Type B pancreatic cell (in vitro differentiated cells): ENCODE results near the gene REC114. TPM values are rescaled to one million over a fixed set of nuclear protein-coding genes. Genes with fewer than 3 reads are reported as not detected.
"Not testable (repeated sequence)": the region's sequence is repeated elsewhere in the genome, so short reads cannot be mapped to it uniquely, and the experiment has no call there.

Experiments used
- DNase-seq: peaks from one replicate; pipeline ENCODE4 v3.0.0; 2021; ENCODE audit warnings: mixed read lengths; ENCODE audit not compliant: unreplicated experiment; ENCODE audit errors: extremely low spot score
- H3K27ac Mint-ChIP-seq: 2 replicates; pipeline ENCODE4 v1.8.0; 2021; ENCODE audit warnings: mild to moderate bottlenecking, mixed read lengths
- H3K27me3 Mint-ChIP-seq: 2 replicates; pipeline ENCODE4 v1.8.0; 2021; ENCODE audit warnings: mixed read lengths
- H3K36me3 Mint-ChIP-seq: 2 replicates; pipeline ENCODE4 v1.8.0; 2021; ENCODE audit warnings: mixed read lengths
- H3K4me1 Mint-ChIP-seq: one replicate; pipeline ENCODE4 v1.8.0; 2021; ENCODE audit warnings: mixed read lengths; ENCODE audit not compliant: unreplicated experiment
- H3K4me3 Mint-ChIP-seq: 2 replicates; pipeline ENCODE4 v1.8.0; 2021; ENCODE audit warnings: mild to moderate bottlenecking, mixed read lengths
- H3K9me3 Mint-ChIP-seq: 2 replicates; pipeline ENCODE4 v1.8.0; 2021; ENCODE audit warnings: mixed read lengths
- total RNA-seq: library from RNA; stranded (reverse); gene quantifications from 2 replicates; pipeline ENCODE4 v1.2.1, GENCODE V29; 2021; ENCODE audit warnings: low replicate concordance
- TF ChIP-seq, protein P1 (sequence below): fragments of 200-600 bp; sonication (generic); conservative IDR thresholded peaks from 2 replicates; pipeline ENCODE4 v1.5.0; 2021; ENCODE audit warnings: antibody characterized with exemption, mild to moderate bottlenecking

The REC114 gene
- total RNA-seq, 1 donor from 2014 or later: not detected

DNA sequence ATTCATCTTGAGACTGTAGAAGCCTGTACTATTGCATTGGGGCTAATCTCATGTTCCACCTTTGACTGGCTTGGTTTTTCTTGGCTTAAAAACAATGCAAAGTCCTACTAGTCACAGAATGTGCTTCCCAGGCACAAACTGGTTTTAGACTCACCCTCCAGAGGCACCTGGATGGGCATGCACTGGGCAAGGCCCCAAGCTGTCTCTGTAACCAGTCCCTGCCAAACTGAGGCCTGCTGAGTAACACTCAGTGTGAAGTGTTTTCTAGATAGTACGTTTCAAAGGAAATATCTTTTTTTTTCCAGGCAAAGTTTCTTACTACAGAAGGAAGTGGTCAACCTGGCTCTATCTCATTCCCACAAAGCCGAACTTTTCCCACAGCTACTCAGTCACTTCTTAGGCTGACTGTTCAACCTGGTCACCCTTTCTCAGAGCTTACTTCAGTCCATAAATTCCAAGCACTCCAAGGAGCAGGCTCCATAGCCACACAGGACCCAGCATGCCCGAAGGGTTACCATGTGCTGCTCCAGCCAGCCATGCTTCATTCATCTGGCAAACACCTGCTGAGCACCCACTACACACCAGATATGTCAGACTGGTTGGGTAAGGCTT lies 132.8 kb downstream of the REC114 start:
- no peaks in the 10 kb centered on the region for H3K9me3 Mint-ChIP-seq
- DNase-seq: no peak
- peaks cover 27% of the 10 kb centered on the region for H3K36me3 Mint-ChIP-seq
- H3K4me3 Mint-ChIP-seq: no peak overlapping the region
- no peaks in the 10 kb centered on the region for H3K27me3 Mint-ChIP-seq
- no peak overlapping the region for H3K27ac Mint-ChIP-seq
- H3K4me1 Mint-ChIP-seq: peaks cover 5% of the 10 kb centered on the region
- TF ChIP-seq, protein P1, sequence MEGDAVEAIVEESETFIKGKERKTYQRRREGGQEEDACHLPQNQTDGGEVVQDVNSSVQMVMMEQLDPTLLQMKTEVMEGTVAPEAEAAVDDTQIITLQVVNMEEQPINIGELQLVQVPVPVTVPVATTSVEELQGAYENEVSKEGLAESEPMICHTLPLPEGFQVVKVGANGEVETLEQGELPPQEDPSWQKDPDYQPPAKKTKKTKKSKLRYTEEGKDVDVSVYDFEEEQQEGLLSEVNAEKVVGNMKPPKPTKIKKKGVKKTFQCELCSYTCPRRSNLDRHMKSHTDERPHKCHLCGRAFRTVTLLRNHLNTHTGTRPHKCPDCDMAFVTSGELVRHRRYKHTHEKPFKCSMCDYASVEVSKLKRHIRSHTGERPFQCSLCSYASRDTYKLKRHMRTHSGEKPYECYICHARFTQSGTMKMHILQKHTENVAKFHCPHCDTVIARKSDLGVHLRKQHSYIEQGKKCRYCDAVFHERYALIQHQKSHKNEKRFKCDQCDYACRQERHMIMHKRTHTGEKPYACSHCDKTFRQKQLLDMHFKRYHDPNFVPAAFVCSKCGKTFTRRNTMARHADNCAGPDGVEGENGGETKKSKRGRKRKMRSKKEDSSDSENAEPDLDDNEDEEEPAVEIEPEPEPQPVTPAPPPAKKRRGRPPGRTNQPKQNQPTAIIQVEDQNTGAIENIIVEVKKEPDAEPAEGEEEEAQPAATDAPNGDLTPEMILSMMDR: no peak

DNA sequence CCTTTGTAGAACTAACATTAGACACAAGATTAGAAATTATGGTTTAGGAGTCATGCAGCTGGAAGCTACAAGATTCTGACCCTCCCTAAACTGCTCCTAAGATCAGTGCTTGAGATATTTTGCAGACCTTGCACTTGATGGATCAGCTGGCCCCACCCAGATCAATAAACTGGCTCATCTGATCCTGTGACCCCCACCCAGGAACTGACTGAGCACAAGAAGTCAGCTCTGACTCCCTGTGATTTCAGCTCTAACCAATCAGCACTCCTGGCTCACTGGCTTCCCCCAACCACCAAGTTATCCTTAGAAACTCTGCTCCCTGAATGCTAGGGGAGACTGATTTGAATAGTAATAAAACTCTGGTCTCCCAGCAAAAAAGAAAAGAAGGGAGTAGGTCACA lies 134.6 kb downstream of the REC114 start:
- H3K27me3 Mint-ChIP-seq, H3K4me3 Mint-ChIP-seq, DNase-seq, H3K4me1 Mint-ChIP-seq, H3K9me3 Mint-ChIP-seq: not testable (repeated sequence)
- H3K27ac Mint-ChIP-seq: peak overlapping the region; percentile 4
- H3K36me3 Mint-ChIP-seq: peaks cover 29% of the 10 kb centered on the region

DNA sequence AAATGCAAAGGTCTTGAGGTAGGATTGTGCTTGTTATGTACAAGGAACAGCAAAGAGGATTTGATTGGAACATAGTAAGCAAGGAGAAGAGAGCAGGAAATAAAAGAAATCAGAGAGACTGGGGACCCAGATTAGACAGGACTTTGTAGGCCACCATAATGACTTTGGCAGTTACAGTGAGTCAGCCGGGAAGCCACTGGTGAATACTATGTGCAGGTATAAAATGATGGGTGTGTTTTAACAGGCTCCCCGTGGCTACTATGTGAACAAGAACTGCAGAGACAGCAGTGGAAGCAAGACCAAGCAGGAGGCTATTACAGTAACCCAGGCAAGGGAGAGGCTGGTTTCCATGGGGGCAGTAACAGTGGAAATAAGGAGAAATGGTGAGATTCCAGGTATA lies 135.1 kb downstream of the REC114 start:
- Mint-ChIP-seq H3K9me3 (no peaks in the 10 kb centered on the region), H3K4me3 (no peak overlapping the region), H3K27me3 (no peaks in the 10 kb centered on the region), H3K36me3 (peaks cover 32% of the 10 kb centered on the region), H3K27ac (peak overlapping the region; percentile 4), H3K4me1 (no peaks in the 10 kb centered on the region)
- no peak for DNase-seq
- TF ChIP-seq, protein P1: no peak

DNA sequence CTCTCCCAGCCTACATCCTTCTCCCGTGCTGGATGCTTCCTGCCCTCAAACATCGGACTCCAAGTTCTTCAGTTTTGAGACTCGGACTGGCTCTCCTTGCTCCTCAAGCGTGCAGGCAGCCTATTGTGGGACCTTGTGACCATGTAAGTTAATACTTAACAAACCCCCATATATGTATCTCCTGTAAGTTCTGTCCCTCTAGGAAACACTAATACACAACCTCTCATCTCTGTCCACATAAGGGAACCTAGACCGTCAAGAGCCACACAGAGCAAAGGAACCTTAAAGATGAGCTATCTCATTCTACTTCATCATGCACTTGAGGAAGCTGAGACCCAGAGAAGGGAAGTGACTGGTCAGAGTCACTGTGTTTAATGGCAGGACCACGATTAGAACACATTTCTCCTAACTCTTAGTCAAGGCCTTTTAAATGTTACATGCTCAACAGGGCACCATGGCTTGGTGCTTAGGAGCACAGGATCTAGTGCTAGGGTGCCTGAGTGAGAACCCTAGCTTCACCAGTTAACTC lies 140.0 kb downstream of the REC114 start:
- no peak for DNase-seq
- Mint-ChIP-seq H3K27me3 (no peaks in the 10 kb centered on the region), H3K4me3 (no peak overlapping the region), H3K9me3 (no peaks in the 10 kb centered on the region), H3K27ac (no peak overlapping the region), H3K4me1 (no peaks in the 10 kb centered on the region), H3K36me3 (peaks cover 31% of the 10 kb centered on the region)
- TF ChIP-seq, protein P1: no peak

DNA sequence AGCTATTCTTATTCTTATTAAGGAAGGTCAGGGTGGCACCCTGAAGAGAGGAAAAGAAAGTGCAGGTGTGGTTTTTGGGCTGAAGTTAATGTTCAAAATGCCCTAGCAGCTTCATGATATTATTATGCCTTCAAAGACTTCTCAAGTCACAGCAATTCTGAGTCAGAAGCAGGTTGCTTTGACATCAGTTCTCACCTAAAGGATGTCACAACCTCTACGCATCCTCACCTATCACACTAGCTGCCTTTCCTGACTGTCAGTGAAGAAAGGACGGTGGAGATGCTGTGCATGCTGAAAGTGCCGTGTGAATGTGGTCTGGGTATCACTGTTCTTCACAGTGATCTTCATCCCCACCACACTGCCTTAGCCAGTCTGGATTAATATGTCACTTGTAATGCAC lies 140.6 kb downstream of the REC114 start:
- H3K27ac Mint-ChIP-seq: no peak overlapping the region
- H3K4me3 Mint-ChIP-seq: no peak overlapping the region
- H3K9me3 Mint-ChIP-seq: no peaks in the 10 kb centered on the region
- TF ChIP-seq, protein P1: no peak
- no peaks in the 10 kb centered on the region for H3K4me1 Mint-ChIP-seq
- DNase-seq: no peak
- no peaks in the 10 kb centered on the region for H3K27me3 Mint-ChIP-seq
- H3K36me3 Mint-ChIP-seq: peaks cover 29% of the 10 kb centered on the region

DNA sequence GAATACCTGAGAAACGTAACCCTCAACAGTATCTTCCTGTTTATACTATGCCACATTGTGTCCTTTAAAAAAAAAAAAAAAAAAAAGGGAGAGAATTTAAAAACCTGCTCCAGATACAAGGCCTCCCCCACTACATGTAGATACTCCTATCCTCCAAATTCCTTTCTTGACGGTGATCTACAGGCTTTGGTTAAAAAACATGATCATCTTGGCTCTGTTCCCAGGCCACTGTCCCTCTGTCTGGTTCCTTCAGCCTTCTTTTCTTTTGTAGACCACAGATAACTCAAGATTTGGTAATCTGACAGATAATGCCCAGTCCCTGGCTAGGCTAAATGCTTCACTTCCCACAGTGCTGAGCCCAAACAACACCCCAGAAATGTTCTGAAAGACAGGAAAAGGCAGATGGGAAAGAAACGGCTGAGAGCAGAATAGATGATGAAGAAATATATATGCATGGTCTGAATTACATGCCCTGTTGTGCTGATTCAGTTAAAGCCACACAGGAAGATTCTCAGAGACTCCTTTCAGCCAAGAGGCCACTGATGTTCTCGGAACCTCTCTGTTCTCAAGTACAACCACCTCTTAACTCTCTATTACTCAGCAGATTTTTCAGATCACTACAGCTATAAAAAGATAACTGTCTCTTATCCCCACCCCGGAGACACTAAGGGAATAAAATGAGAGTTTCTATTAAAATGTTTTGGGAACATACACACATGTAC lies 141.9 kb downstream of the REC114 start:
- TF ChIP-seq, protein P1: no peak
- no peak for DNase-seq
- Mint-ChIP-seq H3K27me3 (no peaks in the 10 kb centered on the region), H3K4me1 (no peaks in the 10 kb centered on the region), H3K36me3 (peaks cover 37% of the 10 kb centered on the region), H3K4me3 (no peak overlapping the region), H3K27ac (no peak overlapping the region), H3K9me3 (no peaks in the 10 kb centered on the region)
